22Rv1 (cell line): ENCODE results near the gene RASA3.

ENCODE experiments used
- H3K27ac ChIP-seq: fragments of 450-650 bp; 2 replicates; pipeline ENCODE4 v1.5.1; 2017
- CTCF ChIP-seq: fragments of 450-650 bp; IDR thresholded peaks from 2 replicates; pipeline ENCODE4 v1.5.1; 2017; ENCODE audit warnings: mild to moderate bottlenecking
- ZFX ChIP-seq: fragments of 450-650 bp; IDR thresholded peaks from 2 replicates; pipeline ENCODE4 v1.6.1; 2017; ENCODE audit warnings: antibody characterized with exemption, borderline replicate concordance

The RASA3 gene

GRCh38 chr13:114131583-114132418 lies 622 bp downstream of the RASA3 start:
- no peak overlapping the region for H3K27ac ChIP-seq
- TF ChIP-seq CTCF, result no peak
- TF ChIP-seq ZFX, result no peak

- H3K27ac ChIP-seq, result no peak overlapping the region
- TF ChIP-seq CTCF (no peak), ZFX (no peak)
Observed at GRCh38 chr13:114130837-114131582, 1.4 kb downstream of the RASA3 start.

GRCh38 chr13:114130131-114130836 lies 2.1 kb downstream of the RASA3 start:
- TF ChIP-seq ZFX (no peak), CTCF (no peak)
- no peak overlapping the region for H3K27ac ChIP-seq

GRCh38 chr13:114129649-114130062 lies 2.8 kb downstream of the RASA3 start:
- H3K27ac ChIP-seq, result no peak overlapping the region
- no peak for TF ChIP-seq ZFX
- no peak for TF ChIP-seq CTCF

DNA sequence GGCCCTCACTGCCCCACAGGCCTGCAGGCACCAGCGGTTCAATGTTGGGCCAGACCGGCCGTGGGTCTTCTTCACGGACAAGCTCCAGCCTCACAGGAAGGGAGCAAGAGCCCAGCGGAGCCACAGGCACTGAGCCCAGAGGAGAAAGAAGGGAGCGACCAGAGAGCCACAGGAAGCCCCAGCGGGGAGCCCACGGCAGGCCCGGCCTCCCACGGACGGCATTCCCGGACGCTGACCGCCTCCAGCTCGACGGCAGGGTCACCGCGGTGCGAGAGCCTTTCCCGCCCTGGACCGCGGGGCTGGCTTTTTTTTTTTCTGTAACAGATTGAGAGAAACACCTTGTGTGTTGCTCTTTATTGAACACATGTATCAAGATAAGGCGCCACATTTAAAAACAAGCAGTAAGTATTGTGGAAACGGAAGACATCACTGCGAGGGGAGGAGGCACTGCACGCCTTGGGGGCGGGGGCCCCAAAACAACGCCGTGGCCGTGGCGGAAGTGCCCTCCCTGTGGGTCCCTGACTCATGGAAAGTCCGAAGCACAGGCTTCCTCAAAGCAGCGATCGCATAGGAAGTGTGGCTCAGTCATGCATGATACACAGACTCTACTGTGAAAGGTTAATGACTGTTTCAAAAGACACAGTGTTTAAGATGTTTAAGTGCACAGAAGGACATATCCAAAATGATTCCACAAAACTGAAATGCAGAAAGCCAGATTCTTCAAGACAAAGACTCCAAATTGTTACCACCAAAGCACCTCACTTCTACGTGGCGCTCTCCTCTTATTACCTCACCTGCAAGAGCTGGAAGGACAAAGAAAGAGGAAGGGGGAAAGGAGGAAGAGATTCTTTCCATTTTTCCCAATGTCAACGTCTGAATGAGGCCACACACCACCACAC lies 3.5 kb downstream of the RASA3 start:
- H3K27ac ChIP-seq, result no peak overlapping the region
- no peak for TF ChIP-seq CTCF
- no peak for TF ChIP-seq ZFX

DNA sequence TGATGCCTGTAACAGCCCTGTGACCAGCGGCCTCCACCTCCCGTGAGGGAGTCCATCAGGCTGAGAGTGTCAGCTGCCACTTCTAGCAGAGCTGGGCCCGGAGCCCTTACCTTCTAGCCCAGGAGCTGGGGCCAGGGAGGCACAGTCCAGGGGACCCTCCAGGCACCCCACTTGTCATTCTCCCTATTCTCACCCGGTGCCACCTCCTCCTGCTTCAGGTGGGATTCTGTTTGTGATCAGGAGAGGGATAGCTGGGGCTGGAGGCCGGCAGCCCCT lies 4.1 kb downstream of the RASA3 start:
- TF ChIP-seq ZFX (no peak), CTCF (no peak)
- no peak overlapping the region for H3K27ac ChIP-seq
